Cortex of kidney (tissue), 1 donor: Measurements from ENCODE around the gene ERFE.

ENCODE experiments used
- DNase-seq: peaks from one replicate; lab custom pipeline; 2025; lab: John Stamatoyannopoulos, UW

The ERFE gene

GRCh38 chr2:238139196-238140039 is 19.4 kb upstream of the ERFE start:
- DNase-seq, result no peak

- DNase-seq, result no peak
Observed at GRCh38 chr2:238140040-238140439, 18.7 kb upstream of the ERFE start.

GRCh38 chr2:238140721-238141540 is 17.8 kb upstream of the ERFE start:
- DNase-seq, result no peak

GRCh38 chr2:238141541-238142318 is 17.0 kb upstream of the ERFE start:
- no peak for DNase-seq

- DNase-seq, result no peak
Observed at GRCh38 chr2:238142382-238143205, 16.2 kb upstream of the ERFE start.

- no peak for DNase-seq
Observed at GRCh38 chr2:238143239-238143951, 15.4 kb upstream of the ERFE start.

- DNase-seq, result no peak
Observed at GRCh38 chr2:238144262-238144661, 14.5 kb upstream of the ERFE start.

GRCh38 chr2:238145046-238145445 is 13.7 kb upstream of the ERFE start:
- DNase-seq, result no peak

- DNase-seq, result no peak
Observed at GRCh38 chr2:238145851-238146250, 12.9 kb upstream of the ERFE start.

- DNase-seq, result no peak
Observed at GRCh38 chr2:238146884-238147544, 11.8 kb upstream of the ERFE start.

GRCh38 chr2:238148981-238149380 is 9.8 kb upstream of the ERFE start:
- DNase-seq, result no peak

GRCh38 chr2:238149841-238150572 is 8.8 kb upstream of the ERFE start:
- DNase-seq, result no peak

- DNase-seq, result no peak
Observed at GRCh38 chr2:238150686-238151085, 8.1 kb upstream of the ERFE start.

- DNase-seq, result no peak
Observed at GRCh38 chr2:238151205-238151604, 7.6 kb upstream of the ERFE start.

GRCh38 chr2:238151628-238152235 is 7.0 kb upstream of the ERFE start:
- DNase-seq, result no peak

GRCh38 chr2:238152771-238153688 is 5.7 kb upstream of the ERFE start:
- no peak for DNase-seq

- no peak for DNase-seq
Observed at GRCh38 chr2:238154570-238154969, 4.2 kb upstream of the ERFE start.
